ENCODE data around the gene KSR2. TPM values are rescaled to one million over a fixed set of nuclear protein-coding genes. Genes with fewer than 3 reads are reported as not detected.
"Not testable (repeated sequence)": the region's sequence is repeated elsewhere in the genome, so short reads cannot be mapped to it uniquely, and the experiment has no call there.

Gene KSR2
- total RNA-seq, 1 donor: under 0.01 TPM

DNA sequence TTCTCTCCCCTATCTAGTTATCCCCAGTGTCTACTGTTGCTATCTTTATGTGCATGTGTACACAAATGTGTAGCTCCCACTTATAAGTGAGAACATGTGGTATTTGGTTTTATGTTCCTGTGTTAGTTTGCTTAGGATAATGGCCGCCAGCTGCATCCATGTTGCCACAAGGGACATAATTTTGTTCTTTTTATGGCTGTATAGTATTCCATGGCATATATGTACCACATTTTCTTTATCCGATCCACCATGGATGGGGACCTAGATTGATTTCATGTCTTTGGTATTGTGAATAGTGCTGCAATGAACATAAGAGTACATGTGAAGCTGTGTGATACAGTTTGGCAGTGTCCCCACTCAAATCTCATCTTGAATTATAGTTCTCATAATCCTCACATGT is 218.1 kb downstream of the KSR2 start:
- Histone ChIP-seq H3K4me3 (ENCODE audit: insufficient read depth, low read length) (no peak overlapping the region), H3K4me1 (ENCODE audit: insufficient read depth, low read length) (no peaks in the 10 kb centered on the region), H3K4me2 (ENCODE audit: insufficient read depth, low read length) (no peak overlapping the region), H2AFZ (ENCODE audit: low read length) (no peak overlapping the region), H3K27me3 (ENCODE audit: insufficient read depth, low read length) (no peaks in the 10 kb centered on the region), H3K27ac (ENCODE audit: low read depth, low read length) (no peak overlapping the region), H3K9me3 (ENCODE audit: low read depth, low read length) (no peaks in the 10 kb centered on the region), H4K20me1 (ENCODE audit: insufficient read depth, low read length) (no peaks in the 10 kb centered on the region), H3K79me2 (ENCODE audit: insufficient read depth, low read length) (no peaks in the 10 kb centered on the region), H3K36me3 (ENCODE audit: insufficient read depth, low read length) (no peaks in the 10 kb centered on the region)
- DNase-seq (ENCODE audit: insufficient read length, low spot score, missing footprints): no peak
- TF ChIP-seq, protein P1, sequence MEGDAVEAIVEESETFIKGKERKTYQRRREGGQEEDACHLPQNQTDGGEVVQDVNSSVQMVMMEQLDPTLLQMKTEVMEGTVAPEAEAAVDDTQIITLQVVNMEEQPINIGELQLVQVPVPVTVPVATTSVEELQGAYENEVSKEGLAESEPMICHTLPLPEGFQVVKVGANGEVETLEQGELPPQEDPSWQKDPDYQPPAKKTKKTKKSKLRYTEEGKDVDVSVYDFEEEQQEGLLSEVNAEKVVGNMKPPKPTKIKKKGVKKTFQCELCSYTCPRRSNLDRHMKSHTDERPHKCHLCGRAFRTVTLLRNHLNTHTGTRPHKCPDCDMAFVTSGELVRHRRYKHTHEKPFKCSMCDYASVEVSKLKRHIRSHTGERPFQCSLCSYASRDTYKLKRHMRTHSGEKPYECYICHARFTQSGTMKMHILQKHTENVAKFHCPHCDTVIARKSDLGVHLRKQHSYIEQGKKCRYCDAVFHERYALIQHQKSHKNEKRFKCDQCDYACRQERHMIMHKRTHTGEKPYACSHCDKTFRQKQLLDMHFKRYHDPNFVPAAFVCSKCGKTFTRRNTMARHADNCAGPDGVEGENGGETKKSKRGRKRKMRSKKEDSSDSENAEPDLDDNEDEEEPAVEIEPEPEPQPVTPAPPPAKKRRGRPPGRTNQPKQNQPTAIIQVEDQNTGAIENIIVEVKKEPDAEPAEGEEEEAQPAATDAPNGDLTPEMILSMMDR (IDR thresholded peaks at IDR 0.05; ENCODE audit: extremely low read depth, low read depth, low read length): no peak

DNA sequence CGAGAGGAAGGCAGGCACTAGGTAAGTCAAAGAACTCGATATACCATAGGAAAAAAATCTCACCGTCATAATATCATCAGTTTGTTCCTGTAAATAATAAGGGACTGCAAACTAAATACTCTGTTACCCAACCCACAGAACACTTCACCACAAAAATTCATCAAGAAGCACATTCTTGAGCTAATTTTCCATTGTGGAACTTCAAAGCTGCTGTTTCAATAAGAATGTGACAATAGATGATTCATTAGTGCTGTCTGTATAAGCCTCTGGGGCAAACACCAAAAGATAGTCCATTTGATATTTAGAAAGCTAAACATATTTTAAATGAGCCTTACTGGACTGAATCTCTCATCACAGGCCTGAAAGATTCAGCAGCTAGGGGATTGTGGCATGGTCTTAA is 219.4 kb downstream of the KSR2 start:
- TF ChIP-seq, protein P1 (IDR thresholded peaks at IDR 0.05; ENCODE audit: extremely low read depth, low read depth, low read length): no peak

DNA sequence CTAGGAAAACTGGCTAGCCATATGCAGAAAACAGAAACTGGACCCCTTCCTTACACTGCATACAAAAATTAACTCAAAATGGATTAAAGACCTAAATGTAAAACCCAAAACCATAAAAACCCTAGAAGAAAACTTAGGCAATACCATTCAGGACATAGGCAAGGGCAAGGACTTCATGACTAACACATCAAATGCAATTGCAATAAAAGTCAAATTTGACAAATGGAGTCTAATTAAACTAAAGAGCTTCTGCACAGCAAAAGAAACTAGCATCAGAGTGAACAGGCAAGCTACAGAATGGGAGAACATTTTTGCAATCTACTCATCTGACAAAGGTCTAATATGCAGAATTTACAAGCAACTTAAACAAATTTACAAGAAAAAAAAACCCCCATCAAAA is 222.4 kb downstream of the KSR2 start:
- H2AFZ ChIP-seq (ENCODE audit: low read length); H3K4me1 ChIP-seq (ENCODE audit: insufficient read depth, low read length); H3K27me3 ChIP-seq (ENCODE audit: insufficient read depth, low read length); DNase-seq (ENCODE audit: insufficient read length, low spot score, missing footprints); H3K79me2 ChIP-seq (ENCODE audit: insufficient read depth, low read length); H3K4me3 ChIP-seq (ENCODE audit: insufficient read depth, low read length); H3K27ac ChIP-seq (ENCODE audit: low read depth, low read length); H3K4me2 ChIP-seq (ENCODE audit: insufficient read depth, low read length); H4K20me1 ChIP-seq (ENCODE audit: insufficient read depth, low read length); H3K36me3 ChIP-seq (ENCODE audit: insufficient read depth, low read length); H3K9me3 ChIP-seq (ENCODE audit: low read depth, low read length): not testable (repeated sequence)

More for the DNA sequence above, 219.4 kb downstream of the KSR2 start:
- H4K20me1 ChIP-seq (ENCODE audit: insufficient read depth, low read length): no peaks in the 10 kb centered on the region
- H3K27me3 ChIP-seq (ENCODE audit: insufficient read depth, low read length): no peaks in the 10 kb centered on the region
- H3K9me3 ChIP-seq (ENCODE audit: low read depth, low read length): no peaks in the 10 kb centered on the region
- no peaks in the 10 kb centered on the region for H3K79me2 ChIP-seq (ENCODE audit: insufficient read depth, low read length)
- no peak overlapping the region for H3K27ac ChIP-seq (ENCODE audit: low read depth, low read length)
- H3K4me1 ChIP-seq (ENCODE audit: insufficient read depth, low read length): no peaks in the 10 kb centered on the region
- no peak overlapping the region for H2AFZ ChIP-seq (ENCODE audit: low read length)
- no peaks in the 10 kb centered on the region for H3K36me3 ChIP-seq (ENCODE audit: insufficient read depth, low read length)
- DNase-seq (ENCODE audit: insufficient read length, low spot score, missing footprints): no peak
- H3K4me2 ChIP-seq (ENCODE audit: insufficient read depth, low read length): no peak overlapping the region
- H3K4me3 ChIP-seq (ENCODE audit: insufficient read depth, low read length): no peak overlapping the region

DNA sequence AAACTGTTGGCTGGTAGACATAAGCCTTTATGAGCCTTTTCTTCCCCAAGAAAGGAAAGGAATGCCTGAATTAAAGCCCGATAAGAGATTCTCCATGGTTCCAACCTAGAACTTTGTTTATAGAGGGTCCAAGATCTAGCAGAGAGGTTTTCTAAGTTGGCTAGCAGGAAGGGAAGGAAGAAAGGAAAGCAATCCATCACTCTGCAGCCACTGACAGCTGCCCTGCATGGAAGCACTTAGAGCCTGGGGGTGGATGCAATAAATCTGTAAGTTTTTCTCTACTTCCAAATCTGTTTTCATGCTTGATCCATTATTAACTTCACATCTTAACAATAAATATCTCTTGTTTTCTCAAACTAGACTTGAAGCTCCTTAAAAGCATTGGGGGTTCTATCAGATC is 224.4 kb downstream of the KSR2 start:
- Histone ChIP-seq H4K20me1 (ENCODE audit: insufficient read depth, low read length) (no peaks in the 10 kb centered on the region), H3K9me3 (ENCODE audit: low read depth, low read length) (no peaks in the 10 kb centered on the region), H3K4me1 (ENCODE audit: insufficient read depth, low read length) (no peaks in the 10 kb centered on the region), H3K36me3 (ENCODE audit: insufficient read depth, low read length) (no peaks in the 10 kb centered on the region), H3K27me3 (ENCODE audit: insufficient read depth, low read length) (no peaks in the 10 kb centered on the region), H3K4me2 (ENCODE audit: insufficient read depth, low read length) (no peak overlapping the region), H3K4me3 (ENCODE audit: insufficient read depth, low read length) (no peak overlapping the region), H2AFZ (ENCODE audit: low read length) (no peak overlapping the region), H3K27ac (ENCODE audit: low read depth, low read length) (no peak overlapping the region), H3K79me2 (ENCODE audit: insufficient read depth, low read length) (no peaks in the 10 kb centered on the region)
- TF ChIP-seq, protein P1 (IDR thresholded peaks at IDR 0.05; ENCODE audit: extremely low read depth, low read depth, low read length): no peak
- no peak for DNase-seq (ENCODE audit: insufficient read length, low spot score, missing footprints)

Data from osteoblast (primary cell).